Central memory CD4-positive, alpha-beta T cell (primary cell): ENCODE data around the gene ARG2.
A peak's percentile ranks its signal among the peaks of the same experiment; 100 is the strongest.

Experiments used
- DNase-seq: peaks from one replicate; pipeline ENCODE4 v3.0.0; 2022

ARG2 gene

DNA sequence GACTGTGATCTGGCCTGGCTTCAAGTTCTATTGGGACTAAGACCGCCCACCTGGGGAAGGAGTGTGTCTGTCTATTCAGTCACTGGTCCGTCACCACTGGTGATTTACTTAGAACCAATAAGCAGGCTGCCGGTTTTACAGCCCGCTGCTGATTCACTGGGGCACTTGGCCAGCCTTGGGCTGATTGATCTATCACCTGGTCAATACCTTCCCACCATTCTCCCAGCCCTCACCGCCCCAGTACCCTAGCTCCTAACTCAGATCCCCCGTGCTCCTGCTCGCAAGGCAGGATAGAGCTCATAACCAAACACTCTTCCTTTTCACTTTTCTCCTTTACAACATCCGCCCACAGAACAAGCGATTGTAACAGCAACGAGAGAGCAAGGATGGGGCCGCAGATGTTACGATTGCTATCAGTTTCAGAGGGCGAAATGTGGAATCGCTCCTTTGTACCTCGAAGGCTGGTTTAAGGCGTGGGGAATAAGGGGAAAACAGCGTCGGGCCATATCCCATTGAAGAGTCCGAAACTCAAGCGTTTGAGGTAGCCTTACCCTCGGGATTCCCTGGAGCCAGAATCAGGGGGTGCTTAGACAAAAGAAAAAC lies 75.2 kb downstream of the ARG2 start:
- DNase-seq, result peak; percentile 61

DNA sequence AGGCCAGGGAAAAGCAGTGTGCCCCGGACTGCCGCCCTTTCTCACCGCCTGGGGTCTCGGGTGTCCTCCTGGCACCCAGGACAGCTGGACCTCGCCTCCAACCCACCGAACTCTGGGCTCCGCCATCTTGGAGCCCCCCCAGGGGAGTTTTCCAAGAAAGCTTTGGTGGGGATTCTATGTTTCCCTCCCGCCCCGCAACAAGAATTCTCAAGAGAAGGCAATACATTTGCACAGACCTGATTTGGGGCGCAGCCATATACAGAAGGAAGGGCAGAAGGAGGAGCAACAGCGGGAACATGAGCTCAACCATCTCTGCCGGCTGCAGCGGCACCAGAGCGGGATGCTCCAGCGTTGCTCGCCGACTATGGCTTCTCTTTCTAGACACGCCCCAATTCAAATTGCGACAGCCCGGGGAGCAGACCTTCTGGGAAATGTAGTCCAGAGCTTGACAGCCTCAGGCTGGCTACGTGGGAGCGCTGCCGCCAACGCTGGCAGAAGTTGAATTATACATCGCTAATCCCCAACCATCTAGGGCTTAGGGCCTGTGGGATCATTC lies 75.8 kb downstream of the ARG2 start, which contains the start of gene RDH11:
RDH11 (minus strand) TSS at position 371 of the 556 bp plus-strand sequence; CDS start at position 310, 61 bp downstream.
- peak; percentile 84 for DNase-seq

DNA sequence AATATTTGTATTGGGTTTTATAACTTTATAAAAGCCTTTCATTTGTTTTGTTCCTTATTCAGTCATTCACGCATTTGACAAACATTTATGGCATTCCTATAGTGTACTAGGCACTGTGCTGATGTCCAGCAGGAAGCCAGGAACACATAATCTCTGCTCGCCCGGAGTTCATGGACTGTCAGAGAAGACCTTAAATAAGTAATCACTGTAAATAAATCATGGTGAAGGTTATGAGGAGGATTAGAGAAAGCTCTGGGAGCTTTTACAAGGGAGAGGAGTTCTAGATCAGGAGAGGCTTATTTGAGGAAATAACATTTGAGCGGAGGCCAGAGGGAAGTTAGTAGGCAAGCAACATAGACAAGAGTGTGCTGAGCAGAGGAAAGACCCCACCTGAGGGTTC lies 77.3 kb downstream of the ARG2 start:
- no peak for DNase-seq

DNA sequence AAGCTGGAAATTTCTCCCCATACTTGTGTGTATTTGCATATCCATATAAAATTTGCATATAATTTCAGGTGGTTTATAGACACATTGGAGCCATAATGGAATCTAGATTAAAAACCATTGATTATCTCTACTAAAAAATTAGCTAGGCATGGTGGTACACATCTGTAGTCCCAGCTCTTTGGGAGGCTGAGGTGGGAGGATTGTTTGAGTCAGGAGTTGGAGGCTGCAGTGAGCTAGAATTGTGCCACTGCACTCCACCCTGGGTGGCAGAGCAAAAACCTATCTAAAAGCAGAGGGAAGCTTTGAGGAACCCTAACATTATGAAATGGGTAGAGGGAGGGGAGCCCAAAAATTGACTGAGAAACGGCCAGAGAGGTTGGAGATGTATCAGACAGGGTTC lies 78.5 kb downstream of the ARG2 start:
- DNase-seq, result no peak
